ENCODE results near the gene LZTS3. TPM values are rescaled to one million over a fixed set of nuclear protein-coding genes. Genes with fewer than 3 reads are reported as not detected.

The LZTS3 gene
- total and polyA plus RNA-seq, 2 of the 13 experiments (the other 11 are each of a cell fraction or from before 2014, with no cell fraction given) = 10.1 to 31.3 TPM

DNA sequence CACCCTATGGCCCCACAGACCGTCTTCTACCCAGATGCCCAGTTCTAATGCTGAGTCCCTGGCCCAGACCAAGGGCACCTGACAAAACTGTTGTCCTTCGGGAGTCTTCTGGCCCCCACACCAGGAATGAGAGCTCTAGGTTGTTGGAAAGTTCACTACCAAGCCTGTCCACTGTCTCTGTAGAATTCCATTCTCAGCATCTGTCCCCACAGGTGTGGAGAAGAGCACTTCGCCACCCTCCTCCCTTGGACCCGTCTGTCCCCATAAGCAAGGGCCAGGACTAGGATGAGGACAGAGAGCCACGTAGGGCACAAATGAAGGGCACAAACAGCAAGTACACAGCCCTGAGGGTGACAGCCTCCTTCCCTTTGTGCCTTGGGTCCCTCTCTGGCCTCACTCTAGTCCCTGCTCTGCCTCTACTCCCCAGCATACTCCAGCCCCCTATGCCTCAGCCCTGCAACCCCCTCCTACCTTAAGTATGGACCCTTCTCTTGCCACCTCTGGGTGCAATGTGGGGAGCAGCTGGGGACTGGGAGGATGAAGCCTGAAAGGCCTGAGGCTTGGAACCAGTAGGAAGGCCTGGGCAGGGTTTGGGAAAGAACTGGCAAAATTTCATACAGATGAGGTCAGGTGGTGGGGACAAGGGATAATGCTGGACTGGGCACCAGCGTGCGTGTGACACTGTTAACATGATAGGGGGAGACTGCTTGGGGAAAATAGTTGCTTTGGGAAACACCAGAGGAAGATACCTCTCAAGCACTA is 4.3 kb downstream of the LZTS3 start (continued):
- TF ChIP-seq NR0B2 (CRISPR knock-in tag; IDR thresholded peaks at IDR 0.05) (peak; percentile 27; the same call in 1 of the 2 replicates), ZNF136 (CRISPR knock-in tag; IDR thresholded peaks at IDR 0.05; ENCODE audit: low read depth) (0 out of 2 replicates have a peak, but pooled peaks have one; percentile 26), BHLHE40 (IDR thresholded peaks at IDR 0.05; ENCODE audit: low read length) (no peak), ZNF451 (CRISPR knock-in tag; IDR thresholded peaks at IDR 0.05) (no peak), ZC3H13 (CRISPR knock-in tag; IDR thresholded peaks at IDR 0.05) (peak; percentile 13; the same call in 1 of the 2 replicates), LBX2 (CRISPR knock-in tag; IDR thresholded peaks at IDR 0.05; ENCODE audit: borderline replicate concordance) (0 out of 2 replicates have a peak, but pooled peaks have one; percentile 15), ERF (CRISPR knock-in tag; IDR thresholded peaks at IDR 0.05) (no peak), ZNF350 (CRISPR knock-in tag; IDR thresholded peaks at IDR 0.05; ENCODE audit: borderline replicate concordance, low read depth) (peak; percentile 47; the same call in 1 of the 2 replicates), TMF1 (CRISPR knock-in tag; IDR thresholded peaks at IDR 0.05; ENCODE audit: low read depth) (no peak), RFX3 (CRISPR knock-in tag; IDR thresholded peaks at IDR 0.05) (no peak), ZNF773 (CRISPR knock-in tag; IDR thresholded peaks at IDR 0.05; ENCODE audit: borderline replicate concordance) (peak; percentile 66; the same call in 1 of the 2 replicates), FOXA3 (CRISPR knock-in tag; IDR thresholded peaks at IDR 0.05) (no peak), ZNF747 (CRISPR knock-in tag; IDR thresholded peaks at IDR 0.05; ENCODE audit: borderline replicate concordance) (no peak), ZNF225 (CRISPR knock-in tag; IDR thresholded peaks at IDR 0.05) (peak; percentile 17; the same call in 1 of the 2 replicates), ZNF501 (CRISPR knock-in tag; IDR thresholded peaks at IDR 0.05) (peak; percentile 73), MED1 (CRISPR knock-in tag; IDR thresholded peaks at IDR 0.05) (no peak), PAF1 (CRISPR knock-in tag; IDR thresholded peaks at IDR 0.05) (peak; percentile 60; the same call in 1 of the 2 replicates), ZMYM3 (CRISPR knock-in tag; IDR thresholded peaks at IDR 0.05) (no peak), KDM2A (CRISPR knock-in tag; IDR thresholded peaks at IDR 0.05; ENCODE audit: borderline replicate concordance, low read depth) (no peak), ZNF354B (CRISPR knock-in tag; IDR thresholded peaks at IDR 0.05) (no peak), AKAP8 (CRISPR knock-in tag; IDR thresholded peaks at IDR 0.05) (peak; percentile 39), CC2D1A (CRISPR knock-in tag; IDR thresholded peaks at IDR 0.05) (0 out of 2 replicates have a peak, but pooled peaks have one; percentile 43), SRY (CRISPR knock-in tag; IDR thresholded peaks at IDR 0.05) (0 out of 2 replicates have a peak, but pooled peaks have one; percentile 20)
- TF ChIP-seq, protein P1, sequence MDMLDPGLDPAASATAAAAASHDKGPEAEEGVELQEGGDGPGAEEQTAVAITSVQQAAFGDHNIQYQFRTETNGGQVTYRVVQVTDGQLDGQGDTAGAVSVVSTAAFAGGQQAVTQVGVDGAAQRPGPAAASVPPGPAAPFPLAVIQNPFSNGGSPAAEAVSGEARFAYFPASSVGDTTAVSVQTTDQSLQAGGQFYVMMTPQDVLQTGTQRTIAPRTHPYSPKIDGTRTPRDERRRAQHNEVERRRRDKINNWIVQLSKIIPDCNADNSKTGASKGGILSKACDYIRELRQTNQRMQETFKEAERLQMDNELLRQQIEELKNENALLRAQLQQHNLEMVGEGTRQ (IDR thresholded peaks at IDR 0.05; ENCODE audit: low read depth, low read length) = no peak
- TF ChIP-seq, protein P1 (CRISPR knock-in tag; IDR thresholded peaks at IDR 0.05; ENCODE audit: borderline replicate concordance) = no peak
